ENCODE measurements around the gene ALOX5.

- TF ChIP-seq POLR2AphosphoS5 (IDR thresholded peaks at IDR 0.05; ENCODE audit: low read depth, low read length) (no peak), POLR2A (IDR thresholded peaks at IDR 0.05; ENCODE audit: borderline replicate concordance, extremely low read depth, insufficient read depth, insufficient read length) (no peak), ELF1 (IDR thresholded peaks at IDR 0.05; ENCODE audit: borderline replicate concordance, low read depth) (no peak), CTCF (IDR thresholded peaks at IDR 0.05 in 2 of 3, conservative IDR thresholded peaks at IDR 0.05 in 1 of 3; ENCODE audit: borderline replicate concordance in 1 of 3, insufficient read depth in 1 of 3, low read depth in 2 of 3, low read length in 2 of 3) (no peak), SRF (IDR thresholded peaks at IDR 0.05; ENCODE audit: low read depth) (no peak)
These were observed 92.8 kb downstream of the ALOX5 start for GRCh38 chr10:45466784-45467183.

All from HCT116 (cell line).